GM21825 (cell line): ENCODE data around the gene NEDD8.
"Not testable (repeated sequence)": the region's sequence is repeated elsewhere in the genome, so short reads cannot be mapped to it uniquely, and the experiment has no call there.

ENCODE experiments used
- ATAC-seq: cut with Tn5 transposase; IDR thresholded peaks from one replicate; pipeline ENCODE4 v1.9.1; 2021; ENCODE audit warnings: mild to moderate bottlenecking, moderate library complexity; ENCODE audit not compliant: unreplicated experiment

Gene NEDD8

GRCh38 chr14:24249230-24250021, 17.3 kb upstream of the NEDD8 start:
- no peak for ATAC-seq

- ATAC-seq = no peak
Observed at GRCh38 chr14:24247422-24247821, 15.3 kb upstream of the NEDD8 start.

DNA sequence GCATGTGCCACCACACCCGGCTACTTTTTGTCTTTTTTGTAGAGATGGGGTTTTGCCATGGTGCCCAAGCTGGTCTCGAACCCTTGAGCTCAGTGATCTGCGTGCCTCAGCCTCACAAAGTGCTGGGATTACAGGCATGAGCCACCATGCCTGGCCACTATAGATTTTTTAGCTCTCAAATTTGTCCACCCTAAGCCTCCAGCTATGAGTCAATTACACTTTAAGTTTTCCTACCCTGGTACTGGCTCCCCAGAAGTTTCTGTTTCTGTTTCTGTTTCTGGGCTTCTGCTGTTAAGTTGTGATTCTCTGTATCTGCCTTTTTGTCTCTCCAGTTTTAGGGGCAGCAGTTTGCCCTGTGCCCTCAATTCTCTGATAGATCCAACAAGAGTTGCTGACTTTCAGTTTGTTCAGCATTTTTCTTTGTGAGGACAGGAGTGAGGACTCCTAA, 14.6 kb upstream of the NEDD8 start:
- no peak for ATAC-seq

DNA sequence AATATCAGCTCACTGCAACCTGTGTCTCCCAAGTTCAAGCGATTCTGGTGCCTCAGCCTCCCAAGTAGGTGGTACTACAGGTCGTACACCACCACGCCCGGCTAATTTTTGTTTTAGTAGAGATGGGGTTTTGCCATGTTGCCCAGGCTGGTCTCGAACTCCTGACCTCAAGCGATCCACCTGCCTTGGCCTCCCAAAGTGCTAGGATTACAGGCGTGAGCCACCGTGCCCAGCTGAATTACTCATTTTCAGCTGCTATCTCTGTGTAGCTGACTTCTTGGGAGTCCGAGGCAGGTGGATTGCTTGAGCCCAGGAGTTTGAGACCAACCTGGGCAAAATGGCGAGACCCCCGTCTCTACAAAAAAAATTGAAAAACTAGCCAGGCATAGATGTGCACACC, 13.2 kb upstream of the NEDD8 start:
- not testable (repeated sequence) for ATAC-seq

DNA sequence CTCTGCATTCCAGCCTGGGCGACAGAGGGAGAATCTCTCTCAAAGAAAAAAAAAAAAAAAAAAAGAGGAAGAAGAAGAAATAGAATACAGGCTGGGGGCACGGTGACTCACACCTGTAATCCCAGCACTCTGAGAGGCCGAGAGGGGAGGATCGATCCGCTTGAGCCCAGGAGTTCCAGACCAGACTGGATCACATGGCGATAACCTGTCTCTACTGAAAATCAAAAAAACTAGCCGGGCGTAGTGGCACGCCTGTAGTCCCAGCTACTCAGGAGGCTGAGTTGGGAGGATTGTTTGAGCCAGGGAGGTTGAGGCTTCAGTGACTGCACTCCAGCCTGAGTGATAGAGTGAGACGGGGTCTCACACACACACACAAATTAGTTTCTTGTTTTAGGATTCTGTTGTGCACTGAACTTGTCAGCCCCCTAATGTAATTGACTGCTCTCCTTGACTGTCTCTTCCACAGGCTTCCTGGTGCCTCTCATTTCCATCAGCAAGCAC, 11.2 kb upstream of the NEDD8 start:
- ATAC-seq = no peak

- peak; percentile 74 for ATAC-seq
Observed at GRCh38 chr14:24241829-24242443, 9.8 kb upstream of the NEDD8 start.

GRCh38 chr14:24240110-24240918, 8.1 kb upstream of the NEDD8 start:
- no peak for ATAC-seq

DNA sequence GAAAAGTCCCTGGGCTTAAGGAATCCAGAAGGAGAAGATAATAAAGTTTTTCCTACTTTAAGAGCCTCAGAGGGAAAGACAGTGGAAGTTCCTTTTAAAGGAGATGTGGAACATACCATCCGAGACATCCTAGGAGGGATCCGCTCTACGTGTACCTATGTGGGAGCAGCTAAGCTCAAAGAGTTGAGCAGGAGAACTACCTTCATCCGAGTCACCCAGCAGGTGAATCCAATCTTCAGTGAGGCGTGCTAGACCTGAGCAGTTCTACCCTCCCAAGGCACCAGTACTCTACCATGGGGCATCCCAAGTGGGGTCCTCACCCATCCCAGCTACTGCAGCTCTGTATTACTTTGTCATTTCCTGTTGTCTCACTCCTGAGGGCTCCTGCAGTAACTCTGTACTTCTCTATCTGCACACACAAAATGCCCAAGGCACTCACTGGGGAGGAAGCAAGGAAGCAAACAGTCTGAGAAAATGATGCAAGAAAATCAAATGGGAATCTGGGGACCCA, 6.4 kb upstream of the NEDD8 start:
- ATAC-seq = no peak

DNA sequence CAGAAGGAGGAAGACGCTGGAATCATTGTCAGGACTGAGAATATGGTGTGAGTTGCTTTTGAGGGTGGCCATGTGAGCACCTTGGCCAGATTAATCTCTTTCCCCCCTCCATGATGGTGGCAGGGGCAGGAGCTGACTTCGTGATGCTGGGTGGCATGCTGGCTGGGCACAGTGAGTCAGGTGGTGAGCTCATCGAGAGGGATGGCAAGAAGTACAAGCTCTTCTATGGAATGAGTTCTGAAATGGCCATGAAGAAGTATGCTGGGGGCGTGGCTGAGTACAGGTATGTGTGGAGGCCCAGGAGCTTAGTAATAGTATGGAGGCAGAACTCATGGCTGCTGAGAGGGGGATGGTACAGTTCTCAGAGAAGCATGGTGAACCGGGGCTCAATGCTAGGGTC, 6.0 kb upstream of the NEDD8 start:
- no peak for ATAC-seq

- no peak for ATAC-seq
Observed at GRCh38 chr14:24237463-24237955, 5.3 kb upstream of the NEDD8 start.

- no peak for ATAC-seq
Observed at GRCh38 chr14:24236689-24237462, 4.7 kb upstream of the NEDD8 start.

GRCh38 chr14:24235804-24236688, 3.9 kb upstream of the NEDD8 start:
- ATAC-seq = no peak

- no peak for ATAC-seq
Observed at GRCh38 chr14:24234095-24235005, 2.2 kb upstream of the NEDD8 start.

- ATAC-seq = no peak
Observed at GRCh38 chr14:24233538-24233866, 1.3 kb upstream of the NEDD8 start.

DNA sequence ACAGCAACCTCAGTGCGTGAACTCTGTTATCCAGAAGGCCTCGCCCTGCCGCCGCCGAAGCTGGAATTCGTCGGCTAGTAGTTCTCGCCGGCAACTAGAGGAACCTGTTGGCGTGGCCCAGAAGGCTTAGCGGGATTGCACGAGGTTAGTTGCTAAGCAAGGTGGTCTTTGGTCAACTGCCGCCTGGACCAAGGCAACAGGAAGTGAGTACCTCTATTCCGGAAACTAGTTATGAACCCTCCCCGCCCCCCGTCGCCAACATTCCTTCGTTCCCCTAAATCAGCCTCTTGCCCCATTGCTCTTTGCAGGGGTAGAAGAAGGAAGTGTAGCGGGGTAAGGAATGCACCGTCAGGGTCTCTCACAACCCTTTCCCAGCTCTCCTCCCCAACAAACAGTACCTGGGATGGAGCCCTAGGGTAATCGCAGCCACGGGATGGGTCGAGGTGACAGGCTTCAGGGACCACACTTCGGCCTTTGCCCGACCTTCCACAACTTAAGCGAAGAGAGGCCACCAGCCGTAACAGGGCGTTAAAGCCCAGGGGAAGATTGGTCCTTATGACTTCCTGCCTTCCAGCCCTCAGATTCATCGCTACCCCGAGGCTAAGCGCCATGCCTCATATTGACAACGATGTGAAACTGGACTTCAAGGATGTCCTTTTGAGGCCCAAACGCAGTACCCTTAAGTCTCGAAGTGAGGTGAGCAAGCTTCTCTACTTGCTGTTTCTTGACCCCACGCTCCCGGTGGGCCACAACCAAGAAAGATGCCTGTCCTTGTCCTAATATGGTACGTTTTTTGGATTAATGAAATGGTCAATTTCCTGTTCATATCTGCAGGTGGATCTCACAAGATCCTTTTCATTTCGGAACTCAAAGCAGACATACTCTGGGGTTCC, 724 bp upstream of the NEDD8 start, which contains the start of gene GMPR2:
GMPR2 (plus strand) TSS at position 285 of the 893 bp plus-strand sequence; CDS start at position 610, 325 bp downstream.
- peak; percentile 47 for ATAC-seq

DNA sequence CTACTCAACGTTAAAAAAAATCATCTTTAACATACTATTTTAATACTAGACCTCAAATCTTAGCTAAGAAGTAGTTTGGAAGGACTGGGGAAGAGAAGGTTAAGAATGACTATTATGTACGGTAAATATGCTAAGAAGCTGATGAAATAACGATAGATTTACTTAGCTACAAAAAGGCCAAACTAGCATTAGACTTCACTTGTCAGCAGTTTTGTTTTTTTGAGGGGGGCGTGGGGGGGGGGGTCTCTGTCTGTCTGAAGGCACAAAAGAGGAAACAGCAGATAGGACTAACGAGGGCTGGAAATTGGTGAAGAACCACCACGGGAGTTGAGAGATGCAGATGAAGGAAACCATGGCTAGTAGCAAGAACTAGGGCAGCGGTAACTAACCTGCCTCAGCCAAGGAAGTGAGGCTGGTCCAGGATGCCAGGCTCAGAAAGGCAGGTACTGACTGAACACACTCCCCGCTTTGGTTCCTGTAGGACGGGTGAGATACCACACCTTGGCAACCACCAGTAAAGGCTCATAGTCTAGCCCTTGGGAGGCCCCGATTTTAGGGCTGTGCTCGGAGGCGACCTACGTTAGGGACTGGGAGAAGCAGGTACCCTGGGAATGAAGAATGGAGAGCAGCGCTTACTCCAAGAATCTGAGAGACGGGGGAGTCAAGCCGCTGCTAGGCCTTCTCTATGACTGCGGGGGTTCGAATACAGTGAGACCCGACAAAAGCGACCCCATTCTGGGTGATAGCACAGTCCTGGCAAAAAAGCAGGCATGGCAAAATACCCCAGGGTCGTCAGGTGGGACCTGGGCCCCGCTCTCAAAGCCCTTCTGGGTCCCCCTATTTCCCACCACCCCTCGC, 675 bp downstream of the NEDD8 start:
- peak; percentile 17 for ATAC-seq
